ENCODE measurements around the gene NAALADL2.
"Not testable (repeated sequence)": the region's sequence is repeated elsewhere in the genome, so short reads cannot be mapped to it uniquely, and the experiment has no call there.

NAALADL2 gene

DNA sequence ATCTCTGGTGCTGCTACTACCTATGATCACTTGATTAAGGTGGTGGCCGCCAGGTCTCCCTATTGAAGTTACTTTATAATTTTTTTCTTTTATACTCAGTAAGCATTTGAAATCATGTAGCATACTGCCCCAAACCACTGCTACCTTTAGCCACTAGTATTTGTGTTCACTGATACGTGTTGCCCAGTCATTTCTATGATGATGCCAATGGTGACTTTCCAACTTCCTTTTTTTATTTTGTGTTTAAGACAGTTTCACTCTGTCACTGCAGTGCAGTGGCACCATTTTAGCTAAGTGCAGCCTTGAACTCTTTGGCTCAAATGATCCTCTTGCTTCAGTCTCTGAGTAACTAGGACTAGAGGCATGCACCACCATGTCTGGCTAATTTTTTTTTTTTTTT lies 598.2 kb downstream of the NAALADL2 start:
- TF ChIP-seq, protein P1, sequence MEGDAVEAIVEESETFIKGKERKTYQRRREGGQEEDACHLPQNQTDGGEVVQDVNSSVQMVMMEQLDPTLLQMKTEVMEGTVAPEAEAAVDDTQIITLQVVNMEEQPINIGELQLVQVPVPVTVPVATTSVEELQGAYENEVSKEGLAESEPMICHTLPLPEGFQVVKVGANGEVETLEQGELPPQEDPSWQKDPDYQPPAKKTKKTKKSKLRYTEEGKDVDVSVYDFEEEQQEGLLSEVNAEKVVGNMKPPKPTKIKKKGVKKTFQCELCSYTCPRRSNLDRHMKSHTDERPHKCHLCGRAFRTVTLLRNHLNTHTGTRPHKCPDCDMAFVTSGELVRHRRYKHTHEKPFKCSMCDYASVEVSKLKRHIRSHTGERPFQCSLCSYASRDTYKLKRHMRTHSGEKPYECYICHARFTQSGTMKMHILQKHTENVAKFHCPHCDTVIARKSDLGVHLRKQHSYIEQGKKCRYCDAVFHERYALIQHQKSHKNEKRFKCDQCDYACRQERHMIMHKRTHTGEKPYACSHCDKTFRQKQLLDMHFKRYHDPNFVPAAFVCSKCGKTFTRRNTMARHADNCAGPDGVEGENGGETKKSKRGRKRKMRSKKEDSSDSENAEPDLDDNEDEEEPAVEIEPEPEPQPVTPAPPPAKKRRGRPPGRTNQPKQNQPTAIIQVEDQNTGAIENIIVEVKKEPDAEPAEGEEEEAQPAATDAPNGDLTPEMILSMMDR (IDR thresholded peaks at IDR 0.05; ENCODE audit: low read depth, low read length), result no peak
- DNase-seq (ENCODE audit: extremely low read depth, low read depth), result no peak

GRCh38 chr3:175460849-175461399 lies 601.8 kb downstream of the NAALADL2 start:
- not testable (repeated sequence) for DNase-seq (ENCODE audit: extremely low read depth, low read depth)

DNA sequence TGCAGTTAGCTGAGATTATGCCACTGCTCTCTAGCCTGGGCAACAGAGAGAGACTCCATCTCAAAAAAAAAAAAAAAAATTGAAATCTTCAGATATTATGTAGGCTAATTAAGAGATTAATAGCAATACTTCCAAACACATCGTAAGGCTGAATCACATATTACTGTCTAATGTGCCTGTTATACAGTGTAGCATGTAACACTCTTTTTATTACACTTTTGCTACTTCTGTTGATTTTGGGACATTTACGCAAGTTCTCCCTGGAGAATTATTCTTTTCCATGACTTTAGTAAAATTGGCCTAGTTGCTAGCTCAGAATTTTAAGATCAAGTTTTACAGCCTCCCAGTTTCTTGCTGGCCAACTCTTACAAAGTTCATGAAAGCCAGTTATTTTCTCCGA lies 605.2 kb downstream of the NAALADL2 start:
- TF ChIP-seq, protein P1 (IDR thresholded peaks at IDR 0.05; ENCODE audit: low read depth, low read length), result no peak
- no peak for DNase-seq (ENCODE audit: extremely low read depth, low read depth)

DNA sequence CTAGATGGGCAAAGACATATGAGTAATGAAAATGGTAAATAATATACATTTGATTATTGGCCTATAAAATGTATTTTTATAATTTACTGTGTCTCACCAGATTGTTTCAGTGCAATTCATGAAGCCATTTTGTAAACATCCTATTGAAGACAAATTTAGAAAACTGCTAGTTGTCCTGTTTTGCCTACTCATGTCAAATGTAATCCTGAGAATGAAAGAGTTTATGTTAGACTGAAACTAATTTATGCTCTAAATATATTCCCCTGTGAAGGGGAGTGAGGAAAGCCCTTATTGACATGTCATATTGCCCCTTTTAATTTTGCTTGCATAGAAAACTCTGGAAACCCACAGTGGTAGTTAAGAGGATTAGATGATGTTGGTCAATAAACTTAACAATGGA lies 610.0 kb downstream of the NAALADL2 start:
- no peak for DNase-seq (ENCODE audit: extremely low read depth, low read depth)
- TF ChIP-seq, protein P1 (IDR thresholded peaks at IDR 0.05; ENCODE audit: low read depth, low read length), result no peak

DNA sequence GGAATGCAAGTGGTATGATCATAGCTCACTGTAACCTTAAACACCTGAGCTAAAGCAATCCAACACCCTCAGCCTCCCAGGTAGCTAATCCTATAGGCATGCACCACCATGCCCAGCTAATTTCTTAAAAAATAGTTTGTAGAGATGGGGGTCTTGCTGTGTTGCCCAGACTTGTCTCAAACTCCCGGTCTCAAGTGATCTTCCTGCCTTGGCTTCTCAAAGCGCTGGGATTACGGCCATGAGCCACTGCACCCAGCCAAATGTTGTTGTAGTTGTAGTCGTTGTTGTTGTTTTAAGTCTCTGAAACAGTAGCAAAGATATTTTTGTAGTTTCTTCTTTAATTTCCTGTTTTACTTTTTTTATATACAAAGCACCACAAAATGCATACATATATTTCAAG lies 616.6 kb downstream of the NAALADL2 start:
- TF ChIP-seq, protein P1 (IDR thresholded peaks at IDR 0.05; ENCODE audit: low read depth, low read length), result no peak
- no peak for DNase-seq (ENCODE audit: extremely low read depth, low read depth)

- DNase-seq (ENCODE audit: extremely low read depth, low read depth), result no peak
- TF ChIP-seq, protein P1 (IDR thresholded peaks at IDR 0.05; ENCODE audit: low read depth, low read length), result no peak
These were observed 617.4 kb downstream of the NAALADL2 start for GRCh38 chr3:175476489-175476888.

GRCh38 chr3:175477651-175478224 lies 618.6 kb downstream of the NAALADL2 start:
- TF ChIP-seq, protein P1 (IDR thresholded peaks at IDR 0.05; ENCODE audit: low read depth, low read length), result no peak
- no peak for DNase-seq (ENCODE audit: extremely low read depth, low read depth)

- TF ChIP-seq, protein P1 (IDR thresholded peaks at IDR 0.05; ENCODE audit: low read depth, low read length), result no peak
- DNase-seq (ENCODE audit: extremely low read depth, low read depth), result no peak
These were observed 619.2 kb downstream of the NAALADL2 start for GRCh38 chr3:175478301-175478700.
